HG02798 (cell line): Measurements from ENCODE around the gene OTOF.

ENCODE experiments used
- ATAC-seq: cut with Tn5 transposase; IDR thresholded peaks from one replicate; pipeline ENCODE4 v1.9.1; 2021; ENCODE audit warnings: mild to moderate bottlenecking; ENCODE audit not compliant: unreplicated experiment, poor library complexity

OTOF gene

DNA sequence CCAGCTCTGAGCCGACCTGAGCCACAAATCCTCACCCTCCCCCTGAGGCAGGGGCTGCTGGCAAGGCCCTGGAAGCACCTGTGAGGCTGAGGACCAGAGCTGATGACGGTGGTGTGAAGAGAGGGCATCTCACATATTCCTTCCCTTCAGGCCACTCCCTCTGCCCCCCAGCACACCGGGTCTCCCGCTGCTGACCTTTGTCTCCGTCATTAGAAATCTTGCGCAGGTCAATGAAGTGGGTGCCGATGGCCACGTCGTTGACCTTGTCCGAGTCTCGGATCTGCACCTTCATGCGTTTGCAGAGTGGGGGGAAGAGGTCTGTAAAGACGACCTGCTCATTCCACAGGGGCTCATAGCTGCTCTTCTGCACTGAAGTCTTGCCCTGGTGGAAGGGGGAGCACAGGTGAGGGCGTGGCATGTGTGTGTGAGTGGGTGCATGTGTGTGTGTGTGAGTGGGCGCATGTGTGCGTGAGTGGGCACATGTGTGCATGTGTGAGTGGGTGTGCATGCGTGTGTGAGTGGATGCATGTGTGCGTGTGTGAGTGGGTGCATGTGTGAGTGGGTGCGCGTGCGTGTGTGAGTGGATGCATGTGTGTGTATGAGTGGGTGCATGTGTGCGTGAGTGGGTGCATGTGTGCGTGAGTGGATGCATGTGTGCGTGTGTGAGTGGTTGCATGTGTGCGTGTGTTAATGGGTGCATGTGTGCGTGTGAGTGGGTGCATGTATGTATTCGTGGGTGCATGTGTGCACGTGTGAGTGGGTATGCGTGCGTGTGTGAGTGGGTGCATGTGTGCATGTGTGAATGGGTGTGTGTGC is 4.5 kb upstream of the OTOF start:
- no peak for ATAC-seq

DNA sequence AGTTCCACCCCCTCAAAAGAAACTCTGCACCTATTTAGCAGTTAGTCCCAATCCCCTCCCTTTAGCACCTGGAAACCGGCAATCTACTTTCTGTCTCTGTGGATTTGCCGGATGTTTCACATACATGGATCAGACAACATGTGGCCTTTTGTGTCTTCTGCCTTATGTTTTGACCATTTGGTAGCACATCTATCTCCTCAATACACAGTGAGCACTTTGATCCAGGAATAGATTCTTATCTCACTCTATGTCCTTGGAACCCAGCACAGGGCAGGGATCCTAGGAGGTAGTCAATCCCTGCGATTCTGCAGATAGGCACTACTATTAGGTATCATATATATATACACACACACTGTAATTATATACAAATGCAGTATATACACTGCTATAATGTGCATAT is 3.8 kb upstream of the OTOF start:
- no peak for ATAC-seq

DNA sequence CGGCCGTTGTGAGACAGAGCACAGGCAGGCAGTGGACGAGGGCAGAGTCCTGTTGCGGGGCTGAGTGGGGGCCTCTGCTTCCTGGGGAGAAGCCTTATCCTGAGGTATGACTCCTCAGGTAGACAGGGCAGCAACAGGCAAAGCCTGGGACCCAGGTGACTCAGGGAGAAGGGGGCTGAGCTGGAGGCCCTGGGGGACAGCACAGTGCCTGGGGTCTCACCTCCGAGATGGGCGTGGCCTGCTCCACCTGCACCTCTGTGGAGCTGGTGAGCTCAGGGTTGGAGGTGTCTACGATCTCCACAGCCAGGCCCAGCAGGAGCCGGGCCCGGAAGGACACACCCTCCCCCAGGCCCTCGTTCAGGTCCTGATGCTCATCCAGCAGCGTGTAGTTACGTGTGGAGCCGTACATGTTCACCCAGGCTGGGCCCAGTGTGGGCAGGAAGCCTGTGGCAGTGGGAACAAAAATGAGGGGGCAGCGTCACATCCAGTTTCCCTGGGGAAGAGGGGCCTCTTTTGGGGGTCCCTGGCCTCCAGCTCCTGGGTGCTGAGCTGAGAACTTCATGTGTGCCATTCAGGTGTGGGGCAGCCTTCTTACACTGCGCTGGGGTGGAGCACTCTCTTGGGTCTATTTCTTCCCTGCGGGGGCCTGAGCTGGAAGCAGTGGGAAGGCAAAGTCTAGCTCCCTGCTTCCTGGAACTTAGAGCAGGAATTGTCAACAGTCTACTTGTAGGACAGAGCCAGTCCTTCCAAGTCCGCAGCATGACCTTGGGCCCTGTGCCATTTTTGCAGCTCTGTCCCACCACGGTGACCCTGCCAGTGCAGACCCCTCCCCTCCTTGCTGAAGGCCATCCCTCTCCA is 2.9 kb upstream of the OTOF start:
- ATAC-seq, result no peak

DNA sequence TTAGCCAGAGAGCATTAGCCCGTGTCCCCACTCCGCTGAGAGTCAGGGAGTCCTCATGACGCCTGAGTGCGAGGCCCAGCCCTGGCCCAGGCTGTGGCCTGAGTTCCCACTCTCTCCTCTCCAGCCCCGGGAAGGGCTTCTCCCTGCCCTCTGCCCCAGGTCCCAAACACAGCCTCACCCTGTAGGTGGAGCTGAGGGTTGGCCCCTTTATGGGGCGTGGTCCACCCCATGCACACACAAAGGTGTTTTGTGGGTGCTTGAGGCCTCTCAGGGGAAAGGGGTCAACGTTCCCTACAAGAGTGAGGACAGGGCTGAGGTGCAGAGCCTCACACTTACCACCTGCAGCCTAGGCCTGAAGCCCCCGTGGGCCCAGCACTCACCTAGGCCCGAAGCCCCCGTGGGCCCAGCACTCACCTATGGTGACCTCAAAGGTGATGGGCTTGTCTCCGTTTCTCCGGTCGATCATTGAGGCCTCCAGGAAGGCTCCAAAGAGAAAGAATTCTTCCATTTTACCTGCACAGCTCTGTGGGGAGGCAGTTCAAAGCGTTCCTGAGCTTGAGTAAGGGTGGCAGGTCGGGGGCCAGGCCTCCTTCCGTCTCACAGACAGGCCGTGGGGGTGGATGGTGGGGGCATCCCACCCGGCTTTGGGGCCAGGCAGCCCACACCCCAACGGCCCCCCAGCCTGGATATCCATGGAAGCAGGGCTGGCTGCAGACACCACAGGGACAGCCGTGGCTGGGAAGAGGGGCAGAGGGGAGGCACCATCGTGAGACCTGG is 2.1 kb upstream of the OTOF start:
- ATAC-seq, result no peak

DNA sequence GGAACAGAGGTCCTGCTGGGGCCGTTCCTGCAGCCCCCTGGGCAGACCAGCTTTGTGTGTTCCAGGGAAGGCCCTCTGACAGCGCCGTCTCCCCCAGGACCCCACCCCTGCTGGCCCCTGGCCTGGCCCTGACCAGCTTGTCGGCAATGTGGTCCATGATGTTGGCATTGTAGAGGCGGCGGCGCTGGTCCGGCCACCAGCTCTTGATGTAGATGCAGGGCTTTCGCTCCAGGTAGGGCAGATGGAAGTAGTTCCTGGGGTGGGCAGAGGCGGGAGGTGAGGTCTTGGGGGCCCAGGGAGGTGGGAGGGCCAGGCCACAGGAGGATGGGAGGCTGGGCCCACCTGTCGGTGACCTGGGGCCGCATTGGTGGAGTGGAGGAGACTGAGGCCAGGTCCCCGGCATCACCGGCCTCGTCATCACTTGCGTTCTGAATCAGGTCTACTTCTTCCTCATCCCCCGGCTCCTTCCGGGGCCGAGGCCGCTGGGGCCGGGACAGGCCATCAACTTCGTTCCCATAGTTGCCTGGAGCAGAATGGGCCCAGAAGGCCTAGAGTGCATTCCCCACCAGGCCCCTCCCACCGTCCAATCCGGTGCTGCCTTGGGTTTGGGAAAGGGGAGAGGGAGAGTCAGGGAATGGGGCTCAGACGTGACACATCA is 1.3 kb upstream of the OTOF start:
- ATAC-seq, result no peak

DNA sequence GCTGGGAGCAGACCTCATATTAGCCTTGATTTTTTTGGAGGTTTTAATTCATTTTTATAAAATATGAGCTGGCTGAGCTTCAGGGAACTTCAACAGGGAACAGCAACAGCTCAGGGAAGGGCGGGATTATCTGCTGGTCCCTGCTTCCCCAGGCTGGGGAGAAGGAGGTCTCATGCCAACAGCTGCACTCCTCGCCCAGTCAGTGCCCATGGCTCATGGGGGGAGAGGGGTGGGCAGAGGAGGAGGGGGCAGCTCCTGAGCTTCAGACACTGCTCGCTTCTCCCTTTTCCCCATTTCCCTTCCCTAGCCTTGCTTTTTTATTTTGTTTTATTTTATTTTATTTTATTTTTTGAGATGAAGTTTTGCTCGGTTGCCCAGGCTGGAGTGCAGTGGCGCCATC is 442 bp upstream of the OTOF start:
- ATAC-seq, result no peak

DNA sequence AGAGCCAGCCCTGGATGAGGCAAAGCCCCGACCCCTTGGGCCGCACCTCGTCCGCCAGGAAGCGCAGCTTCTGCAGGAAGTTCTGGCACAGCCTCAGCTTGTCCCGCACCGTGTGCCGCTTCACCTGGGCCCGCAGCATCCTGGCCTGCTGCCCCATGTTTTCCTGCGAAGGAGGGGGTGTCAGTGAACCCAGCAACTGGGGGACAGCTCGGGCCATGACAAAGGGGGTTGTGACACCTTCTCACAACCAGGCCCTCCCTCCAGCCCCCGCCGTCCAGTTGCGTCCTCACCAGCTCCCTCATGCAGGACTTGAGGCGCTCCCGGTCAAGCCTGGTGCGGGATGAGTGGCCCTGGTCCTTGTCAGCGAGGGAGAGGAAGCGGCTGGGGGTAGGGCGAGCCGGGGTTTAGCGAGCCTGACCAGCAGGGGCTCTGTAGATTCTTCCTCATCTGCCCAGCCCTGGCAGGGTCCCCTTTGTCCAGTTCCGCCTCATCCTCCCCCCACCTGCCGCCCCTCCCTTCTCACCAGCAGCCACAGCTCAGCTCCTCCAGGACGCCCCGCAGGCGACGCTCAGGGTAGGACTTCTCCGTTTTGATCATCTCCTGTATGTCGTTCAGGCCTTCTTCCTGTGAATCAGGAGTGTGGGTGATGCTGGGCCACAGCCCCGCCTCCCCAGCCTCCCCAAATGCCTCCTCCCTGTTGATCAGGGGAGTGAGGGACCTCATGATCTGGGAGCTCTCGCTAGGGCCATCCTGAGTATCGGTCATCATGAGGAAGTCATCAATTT is 606 bp downstream of the OTOF start:
- ATAC-seq, result no peak

- ATAC-seq, result no peak
Measured at GRCh38 chr2:26475832-26476501, 2.0 kb downstream of the OTOF start.

DNA sequence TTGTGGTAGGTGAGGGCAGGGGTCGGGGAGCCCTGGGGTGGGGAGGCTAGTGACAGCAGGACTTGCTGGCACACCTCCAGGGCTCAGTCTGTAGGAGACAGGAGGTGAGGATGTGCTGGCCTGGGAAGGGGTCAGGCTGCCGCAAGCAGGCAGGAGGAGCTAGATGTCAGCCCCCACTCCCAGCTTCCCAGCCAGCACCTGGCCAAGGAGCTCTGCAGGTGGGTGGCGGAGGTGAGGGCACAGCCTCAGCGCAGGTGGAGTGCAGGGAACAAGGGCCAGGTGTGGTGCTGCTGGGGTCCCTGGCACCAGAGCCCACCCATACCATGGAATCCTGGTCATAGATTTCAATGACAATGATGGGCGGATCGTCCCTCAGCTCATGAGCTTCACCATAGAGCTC is 2.9 kb downstream of the OTOF start:
- no peak for ATAC-seq

DNA sequence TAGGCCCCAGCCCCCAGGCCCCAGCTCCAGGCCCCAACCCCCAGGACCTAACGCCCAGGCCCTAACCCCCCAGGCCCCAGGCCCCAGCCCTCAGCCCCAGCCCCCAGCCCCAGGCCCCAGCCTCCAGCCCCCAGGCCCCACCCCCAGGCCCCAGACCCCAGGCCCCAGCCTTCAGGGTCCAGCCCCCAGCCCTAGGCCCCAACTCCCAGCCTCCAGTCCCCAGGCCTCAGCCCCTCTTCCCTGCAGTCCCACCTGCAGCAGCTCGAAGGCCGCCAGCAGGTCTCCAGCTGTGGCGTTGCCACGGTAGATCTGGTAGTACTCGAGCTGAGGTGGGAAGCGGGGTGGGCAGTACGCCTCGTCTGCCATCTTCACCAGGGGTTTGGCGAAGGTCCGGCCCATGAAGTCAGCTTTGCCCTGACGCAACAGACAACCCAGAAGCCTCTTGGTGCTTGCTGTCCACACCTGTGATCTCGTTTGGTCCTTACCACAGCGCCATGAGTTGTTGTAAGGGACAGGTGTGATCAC is 3.6 kb downstream of the OTOF start:
- no peak for ATAC-seq

DNA sequence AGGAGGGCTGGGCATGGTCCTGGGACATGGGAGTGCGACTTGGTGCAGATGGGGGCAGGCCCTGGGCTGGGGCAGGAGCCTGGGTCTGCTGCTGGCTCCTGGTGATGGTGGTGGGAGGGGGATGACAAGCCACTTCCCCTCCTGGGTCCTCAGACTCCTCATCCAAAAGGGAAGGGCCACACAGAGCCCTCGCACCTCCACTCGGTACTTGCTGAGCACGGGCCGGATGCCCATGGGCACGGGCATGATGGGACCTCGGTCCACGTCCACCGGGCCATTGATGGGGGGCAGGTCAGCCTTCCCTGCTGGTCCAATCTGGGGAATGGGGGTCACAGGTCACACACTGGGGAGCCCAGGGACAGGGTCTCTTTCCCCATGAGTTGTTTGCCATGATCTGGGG is 4.1 kb downstream of the OTOF start:
- no peak for ATAC-seq

GRCh38 chr2:26472821-26473655 is 4.9 kb downstream of the OTOF start:
- no peak for ATAC-seq

DNA sequence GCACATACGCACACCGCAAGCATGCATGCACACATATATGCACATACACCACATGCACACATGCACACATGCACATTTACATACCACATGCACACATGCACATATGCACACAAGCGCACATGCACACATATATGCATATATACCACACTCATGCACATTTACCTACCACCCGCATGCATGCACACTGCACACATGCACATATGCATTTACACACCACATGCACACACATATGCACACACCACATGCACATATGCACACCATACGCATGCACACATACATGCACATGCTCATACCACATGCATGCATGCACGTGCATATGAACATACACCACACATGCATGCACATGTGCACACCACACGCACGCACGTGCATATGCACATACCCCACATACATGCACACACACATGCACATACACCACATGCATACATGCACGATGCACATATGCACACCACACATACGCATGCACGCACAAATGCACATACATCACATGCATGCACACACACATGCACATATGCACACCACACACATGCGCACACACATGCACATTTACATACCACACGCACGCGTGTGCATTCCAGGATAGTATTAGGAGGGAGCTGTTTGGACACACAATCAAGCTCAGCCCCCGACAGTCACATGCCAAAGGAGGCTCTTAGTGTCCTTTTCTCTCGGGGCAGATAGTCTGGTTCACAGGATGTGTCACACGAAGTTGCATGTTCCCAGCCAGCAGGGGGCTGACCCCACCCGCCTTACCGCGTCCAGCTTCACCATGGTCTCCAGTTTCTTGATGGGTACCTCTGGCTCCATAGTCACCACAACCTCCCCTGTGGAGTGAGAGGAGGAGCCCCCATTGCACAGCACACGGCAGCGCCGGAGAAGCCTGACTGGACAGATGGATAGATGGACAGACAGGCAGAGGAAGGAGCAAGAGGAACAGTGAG is 5.9 kb downstream of the OTOF start:
- no peak for ATAC-seq

GRCh38 chr2:26471289-26471688 is 6.6 kb downstream of the OTOF start:
- ATAC-seq, result no peak

- ATAC-seq, result no peak
Measured at GRCh38 chr2:26470601-26471260, 7.2 kb downstream of the OTOF start.

GRCh38 chr2:26469955-26470354 is 8.0 kb downstream of the OTOF start:
- no peak for ATAC-seq
